Smooth muscle cell (in vitro differentiated cells): ENCODE data around the gene FHL1. TPM values are rescaled to one million over a fixed set of nuclear protein-coding genes. Genes with fewer than 3 reads are reported as not detected.
"Not testable (repeated sequence)": the region's sequence is repeated elsewhere in the genome, so short reads cannot be mapped to it uniquely, and the experiment has no call there.

Source experiments
- DNase-seq: peaks from one replicate; lab custom pipeline; 2025; ENCODE audit not compliant: unreplicated experiment; lab: John Stamatoyannopoulos, UW
- H2AFZ ChIP-seq: fragments of 200-600 bp; sonication (generic); 2 replicates; pipeline ENCODE4 v1.6.0; 2016; ENCODE audit warnings: antibody characterized with exemption, low read depth, mild to moderate bottlenecking
- H3F3A ChIP-seq: fragments of 200-600 bp; sonication (generic); 2 replicates; pipeline ENCODE4 v1.6.0; 2017; ENCODE audit warnings: antibody characterized with exemption, low read depth
- H3K27ac ChIP-seq: fragments of 200-600 bp; sonication (generic); 2 replicates; pipeline ENCODE4 v1.5.1; 2016; ENCODE audit warnings: low read depth, mild to moderate bottlenecking
- H3K27me3 ChIP-seq: fragments of 200-600 bp; sonication (generic); 2 replicates; pipeline ENCODE4 v1.6.1; 2016; ENCODE audit warnings: low read depth, mild to moderate bottlenecking
- H3K36me3 ChIP-seq: fragments of 200-600 bp; sonication (generic); 2 replicates; pipeline ENCODE4 v1.5.1; 2016; ENCODE audit warnings: low read depth
- H3K4me1 ChIP-seq: fragments of 200-600 bp; sonication (generic); 2 replicates; pipeline ENCODE4 v1.5.1; 2016; ENCODE audit warnings: low read depth
- H3K4me2 ChIP-seq: fragments of 200-600 bp; sonication (generic); 2 replicates; pipeline ENCODE4 v1.6.0; 2016; ENCODE audit warnings: mild to moderate bottlenecking
- H3K4me3 ChIP-seq: fragments of 200-600 bp; sonication (generic); 2 replicates; pipeline ENCODE4 v1.5.1; 2016; ENCODE audit warnings: mild to moderate bottlenecking
- H3K79me2 ChIP-seq: fragments of 200-600 bp; sonication (generic); 2 replicates; pipeline ENCODE4 v1.6.0; 2016; ENCODE audit warnings: low read depth, mild to moderate bottlenecking
- H3K9ac ChIP-seq: fragments of 200-600 bp; sonication (generic); 2 replicates; pipeline ENCODE4 v1.6.0; 2016; ENCODE audit warnings: low read depth
- H3K9me3 ChIP-seq: fragments of 200-600 bp; sonication (generic); replicated peaks from 2 replicates; pipeline ENCODE4 v1.5.1; 2016; ENCODE audit warnings: low read depth
- H4K20me1 ChIP-seq: fragments of 200-600 bp; sonication (generic); 2 replicates; pipeline ENCODE4 v1.6.0; 2016; ENCODE audit warnings: low read depth
- CTCF ChIP-seq: fragments of 200-600 bp; sonication (generic); IDR thresholded peaks from 2 replicates; pipeline ENCODE4 v1.5.1; 2017; ENCODE audit warnings: borderline replicate concordance, mild to moderate bottlenecking, antibody characterized with exemption; ENCODE audit not compliant: insufficient read depth, poor library complexity, severe bottlenecking
- WGBS: methylation state at CpG from one replicate; pipeline ENCODE4 v1.1.7; 2016; ENCODE audit warnings: low lambda C conversion rate; 5-methylcytosine and 5-hydroxymethylcytosine counted together
- polyA plus RNA-seq: library from polyadenylated mRNA; unstranded; fragments of >200 nt; fragmentation: Nextera tagmentation; extraction: Ambion mirVana; gene quantifications from 2 replicates; pipeline ENCODE4 v1.2.1, GENCODE V29; 2016
- total RNA-seq: library from RNA; depleted of rRNA; stranded (reverse); fragments of >200 nt; gene quantifications from 2 replicates; pipeline ENCODE4 v1.2.3, GENCODE V29; 2014

FHL1 gene
- total and polyA plus RNA-seq, 2 experiments from 2014 or later, result 76.0 to 103 TPM

GRCh38 chrX:136227948-136228838 is 80.9 kb downstream of the FHL1 start:
- no peak overlapping the region for H3K9ac ChIP-seq
- H3K4me3 ChIP-seq, result no peak overlapping the region
- no peak for DNase-seq
- H3K9me3 ChIP-seq, result no peaks in the 10 kb centered on the region
- 86% methylated on average over 8 of the region's 8 CpGs for WGBS
- H3K27me3 ChIP-seq, result no peaks in the 10 kb centered on the region
- H3K36me3 ChIP-seq, result no peaks in the 10 kb centered on the region
- no peaks in the 10 kb centered on the region for H3K79me2 ChIP-seq
- H2AFZ ChIP-seq, result no peak overlapping the region
- no peaks in the 10 kb centered on the region for H3K4me1 ChIP-seq
- no peaks in the 10 kb centered on the region for H4K20me1 ChIP-seq
- no peak overlapping the region for H3K4me2 ChIP-seq
- no peaks in the 10 kb centered on the region for H3F3A ChIP-seq
- TF ChIP-seq CTCF, result no peak
- no peak overlapping the region for H3K27ac ChIP-seq

GRCh38 chrX:136228839-136229207 is 81.5 kb downstream of the FHL1 start:
- TF ChIP-seq CTCF, result no peak

GRCh38 chrX:136237074-136237473 is 89.7 kb downstream of the FHL1 start:
- TF ChIP-seq CTCF, result no peak
- no peak for DNase-seq
- no peaks in the 10 kb centered on the region for H3K79me2 ChIP-seq

More at GRCh38 chrX:136228839-136229207, 81.5 kb downstream of the FHL1 start:
- Histone ChIP-seq H4K20me1 (no peaks in the 10 kb centered on the region), H3K27ac (no peak overlapping the region), H3K4me3 (no peak overlapping the region), H3K36me3 (no peaks in the 10 kb centered on the region), H3K4me1 (no peaks in the 10 kb centered on the region), H3K27me3 (no peaks in the 10 kb centered on the region), H3K9me3 (no peaks in the 10 kb centered on the region), H3K9ac (no peak overlapping the region), H3K4me2 (no peak overlapping the region), H3F3A (no peaks in the 10 kb centered on the region), H3K79me2 (no peaks in the 10 kb centered on the region), H2AFZ (no peak overlapping the region)
- no peak for DNase-seq
- 72% methylated on average over 3 of the region's 3 CpGs for WGBS

GRCh38 chrX:136237849-136238248 is 90.5 kb downstream of the FHL1 start:
- H4K20me1 ChIP-seq, H3K79me2 ChIP-seq, H3F3A ChIP-seq, H3K4me1 ChIP-seq, DNase-seq, H3K9ac ChIP-seq, H3K36me3 ChIP-seq, H3K27me3 ChIP-seq, H3K9me3 ChIP-seq, H3K4me3 ChIP-seq, H3K27ac ChIP-seq, H3K4me2 ChIP-seq, H2AFZ ChIP-seq: not testable (repeated sequence)
- 92% methylated on average over 4 of the region's 4 CpGs for WGBS

More at GRCh38 chrX:136237074-136237473, 89.7 kb downstream of the FHL1 start:
- H3K27me3 ChIP-seq, result no peaks in the 10 kb centered on the region
- H2AFZ ChIP-seq, result no peak overlapping the region
- H3K9ac ChIP-seq, result no peak overlapping the region
- WGBS, result 67% methylated on average over 3 of the region's 3 CpGs
- no peaks in the 10 kb centered on the region for H4K20me1 ChIP-seq
- H3K27ac ChIP-seq, result no peak overlapping the region
- H3K36me3 ChIP-seq, result no peaks in the 10 kb centered on the region
- no peak overlapping the region for H3K4me3 ChIP-seq
- no peaks in the 10 kb centered on the region for H3K4me1 ChIP-seq
- no peaks in the 10 kb centered on the region for H3K9me3 ChIP-seq
- no peaks in the 10 kb centered on the region for H3F3A ChIP-seq
- H3K4me2 ChIP-seq, result no peak overlapping the region
